ENCODE measurements around the gene PRR20G. TPM values are rescaled to one million over a fixed set of nuclear protein-coding genes. Genes with fewer than 3 reads are reported as not detected.
A peak's percentile ranks its signal among the peaks of the same experiment; 100 is the strongest.

Gene PRR20G
- not detected in 2 replicates for total RNA-seq (2022)
- not detected for Bru-seq, nascent RNA
- percentile 18 among the genes with signal in this experiment for BruChase-seq, experiment 1, labeled RNA remaining after a 2-hour chase
- BruChase-seq, experiment 2, labeled RNA remaining after a 6-hour chase = percentile 13 among the genes with signal in this experiment
- long read RNA-seq = 0 reads

GRCh38 chr3:127287840-127288239 is at the start of gene PRR20G:
PRR20G (minus strand) TSS chr3:127288046; CDS start chr3:127287365, 681 bp downstream.
- Mint-ChIP-seq H3K9me3 (ENCODE audit: unreplicated experiment) (peaks cover 19% of the 10 kb centered on the region), H3K4me3 (ENCODE audit: unreplicated experiment) (no peak within 1 kb of the TSS), H3K27me3 (ENCODE audit: insufficient read depth, unreplicated experiment) (peaks cover 9% of the 10 kb centered on the region), H3K4me1 (ENCODE audit: low read depth, unreplicated experiment) (no peaks in the 10 kb centered on the region), H3K36me3 (ENCODE audit: insufficient read depth, unreplicated experiment) (no peaks in the 10 kb centered on the region), H3K27ac (ENCODE audit: unreplicated experiment) (no peak within 1 kb of the TSS)
- CTCF ChIA-PET = no interaction called here
- BruUV-seq (replicated peaks) = no TSS peak
- POLR2A ChIA-PET = no interaction called here
- no peaks in the 10 kb centered on the region for H3K9me3 ChIP-seq
- no peak for DNase-seq
- no peaks in the 10 kb centered on the region for H3K36me3 ChIP-seq (ENCODE audit: control insufficient read depth, insufficient read depth, low read length)
- no peak within 1 kb of the TSS for H3K4me3 ChIP-seq (ENCODE audit: low read depth, low read length)
- TF ChIP-seq, protein P1, sequence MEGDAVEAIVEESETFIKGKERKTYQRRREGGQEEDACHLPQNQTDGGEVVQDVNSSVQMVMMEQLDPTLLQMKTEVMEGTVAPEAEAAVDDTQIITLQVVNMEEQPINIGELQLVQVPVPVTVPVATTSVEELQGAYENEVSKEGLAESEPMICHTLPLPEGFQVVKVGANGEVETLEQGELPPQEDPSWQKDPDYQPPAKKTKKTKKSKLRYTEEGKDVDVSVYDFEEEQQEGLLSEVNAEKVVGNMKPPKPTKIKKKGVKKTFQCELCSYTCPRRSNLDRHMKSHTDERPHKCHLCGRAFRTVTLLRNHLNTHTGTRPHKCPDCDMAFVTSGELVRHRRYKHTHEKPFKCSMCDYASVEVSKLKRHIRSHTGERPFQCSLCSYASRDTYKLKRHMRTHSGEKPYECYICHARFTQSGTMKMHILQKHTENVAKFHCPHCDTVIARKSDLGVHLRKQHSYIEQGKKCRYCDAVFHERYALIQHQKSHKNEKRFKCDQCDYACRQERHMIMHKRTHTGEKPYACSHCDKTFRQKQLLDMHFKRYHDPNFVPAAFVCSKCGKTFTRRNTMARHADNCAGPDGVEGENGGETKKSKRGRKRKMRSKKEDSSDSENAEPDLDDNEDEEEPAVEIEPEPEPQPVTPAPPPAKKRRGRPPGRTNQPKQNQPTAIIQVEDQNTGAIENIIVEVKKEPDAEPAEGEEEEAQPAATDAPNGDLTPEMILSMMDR (IDR thresholded peaks at IDR 0.05; ENCODE audit: insufficient read depth in 1 of 2, low read depth in 1 of 2, low read length in 1 of 2, severe bottlenecking in 1 of 2, unreplicated experiment in 1 of 2) = no peak
- H3K27me3 ChIP-seq (replicated peaks; ENCODE audit: control insufficient read depth, insufficient read depth, low read length) = no peaks in the 10 kb centered on the region
- intact Hi-C loops (cut with micrococcal nuclease; ENCODE audit: unreplicated experiment) = no loop called here
- H3K4me1 ChIP-seq = no peaks in the 10 kb centered on the region

GRCh38 chr3:127337001-127337400 is 49.2 kb upstream of the PRR20G start:
- H3K36me3 ChIP-seq (ENCODE audit: control insufficient read depth, insufficient read depth, low read length) = no peaks in the 10 kb centered on the region
- ChIA-PET CTCF (no interaction called here), POLR2A (no interaction called here)
- Mint-ChIP-seq H3K36me3 (ENCODE audit: insufficient read depth, unreplicated experiment) (no peaks in the 10 kb centered on the region), H3K4me3 (ENCODE audit: unreplicated experiment) (no peak overlapping the region), H3K27ac (ENCODE audit: unreplicated experiment) (no peak overlapping the region), H3K27me3 (ENCODE audit: insufficient read depth, unreplicated experiment) (no peaks in the 10 kb centered on the region), H3K4me1 (ENCODE audit: low read depth, unreplicated experiment) (no peaks in the 10 kb centered on the region), H3K9me3 (ENCODE audit: unreplicated experiment) (peaks cover 19% of the 10 kb centered on the region)
- intact Hi-C loops (cut with micrococcal nuclease; ENCODE audit: unreplicated experiment) = no loop called here
- no peaks in the 10 kb centered on the region for H3K4me1 ChIP-seq
- TF ChIP-seq, protein P1 (IDR thresholded peaks at IDR 0.05; ENCODE audit: insufficient read depth in 1 of 2, low read depth in 1 of 2, low read length in 1 of 2, severe bottlenecking in 1 of 2, unreplicated experiment in 1 of 2) = no peak
- no TSS peak for BruUV-seq (replicated peaks)
- H3K27me3 ChIP-seq (replicated peaks; ENCODE audit: control insufficient read depth, insufficient read depth, low read length) = no peaks in the 10 kb centered on the region
- DNase-seq = no peak
- H3K9me3 ChIP-seq = peaks cover 8% of the 10 kb centered on the region; the same call in 1 of the 2 replicates
- H3K4me3 ChIP-seq (ENCODE audit: low read depth, low read length) = no peak overlapping the region

GRCh38 chr3:127336101-127336500 is 48.3 kb upstream of the PRR20G start:
- Histone ChIP-seq H3K27me3 (replicated peaks; ENCODE audit: control insufficient read depth, insufficient read depth, low read length) (no peaks in the 10 kb centered on the region), H3K4me3 (ENCODE audit: low read depth, low read length) (no peak overlapping the region), H3K9me3 (peaks cover 15% of the 10 kb centered on the region), H3K36me3 (ENCODE audit: control insufficient read depth, insufficient read depth, low read length) (no peaks in the 10 kb centered on the region), H3K4me1 (no peaks in the 10 kb centered on the region)
- intact Hi-C loops (cut with micrococcal nuclease; ENCODE audit: unreplicated experiment) = no loop called here
- peaks cover 28% of the 10 kb centered on the region for H3K9me3 Mint-ChIP-seq (ENCODE audit: unreplicated experiment)
- H3K27me3 Mint-ChIP-seq (ENCODE audit: insufficient read depth, unreplicated experiment) = no peaks in the 10 kb centered on the region
- TF ChIP-seq, protein P1 (IDR thresholded peaks at IDR 0.05; ENCODE audit: insufficient read depth in 1 of 2, low read depth in 1 of 2, low read length in 1 of 2, severe bottlenecking in 1 of 2, unreplicated experiment in 1 of 2) = no peak
- no TSS peak for BruUV-seq (replicated peaks)
- H3K4me3 Mint-ChIP-seq (ENCODE audit: unreplicated experiment) = no peak overlapping the region
- no peak for DNase-seq
- H3K36me3 Mint-ChIP-seq (ENCODE audit: insufficient read depth, unreplicated experiment) = no peaks in the 10 kb centered on the region
- CTCF ChIA-PET = no interaction called here
- POLR2A ChIA-PET = no interaction called here
- H3K4me1 Mint-ChIP-seq (ENCODE audit: low read depth, unreplicated experiment) = no peaks in the 10 kb centered on the region
- no peak overlapping the region for H3K27ac Mint-ChIP-seq (ENCODE audit: unreplicated experiment)

Measured in Caco-2 (cell line).